Stimulated activated CD4-positive, alpha-beta T cell treated with anti-CD3 and anti-CD28 coated beads, Interleukin-4, amount 100 ng/mL, for 24 hours (primary cell): ENCODE measurements around the gene CCDC93.

Experiments used
- DNase-seq: peaks from one replicate; pipeline ENCODE4 v3.0.0-alpha.2; 2020

CCDC93 gene

DNA sequence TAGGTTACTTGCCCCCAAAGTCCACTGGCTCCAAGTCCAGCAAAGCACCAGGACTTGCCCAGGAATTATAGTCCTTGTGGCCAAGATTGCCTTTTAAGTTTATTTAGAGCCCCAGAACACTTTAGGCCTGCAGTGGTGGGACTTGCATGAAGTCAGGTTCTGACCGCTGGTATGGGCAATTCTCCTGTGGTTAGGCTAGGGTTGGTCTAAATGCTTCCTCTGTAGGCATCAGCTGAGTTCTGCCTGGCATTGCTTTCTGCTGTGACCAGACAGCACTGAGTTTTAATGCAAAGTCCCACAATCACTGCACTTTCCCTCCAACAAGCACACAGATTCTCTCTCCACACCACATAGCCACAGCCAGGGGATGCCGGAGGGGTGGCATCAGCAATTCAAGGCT, 134.9 kb downstream of the CCDC93 start:
- no peak for DNase-seq

DNA sequence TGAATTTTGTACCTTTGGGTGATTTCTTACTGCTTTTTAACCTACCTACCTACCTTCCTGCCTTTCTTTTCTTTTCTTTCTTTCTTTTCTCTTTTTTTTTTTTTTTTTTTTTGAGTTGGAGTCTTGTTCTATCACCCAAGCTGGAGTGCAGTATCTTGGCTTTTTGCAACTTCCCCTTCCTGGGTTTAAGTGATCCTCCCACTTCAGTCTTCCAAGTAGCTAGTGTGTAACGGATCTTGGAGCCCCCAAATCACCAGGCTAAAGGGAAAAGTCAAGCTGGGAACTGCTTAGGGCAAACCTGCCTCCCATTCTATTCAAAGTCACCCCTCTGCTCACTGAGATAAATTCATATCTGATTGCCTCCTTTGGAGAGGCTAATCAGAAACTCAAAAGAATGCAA, 138.1 kb downstream of the CCDC93 start:
- no peak for DNase-seq
